Psoas muscle (tissue), 8 donors: ENCODE results near the gene LTBR. TPM values are rescaled to one million over a fixed set of nuclear protein-coding genes. Genes with fewer than 3 reads are reported as not detected.
A peak's percentile ranks its signal among the peaks of the same experiment; 100 is the strongest.
"Not testable (repeated sequence)": the region's sequence is repeated elsewhere in the genome, so short reads cannot be mapped to it uniquely, and the experiment has no call there.

Source experiments
- ATAC-seq, 4 donors: fragments of 200-7000 bp; cut with Tn5 transposase; one replicate each; pipeline ENCODE4 v1.9.1; 2020; ENCODE audit warnings: moderate library complexity in 3 of 4, mild to moderate bottlenecking in 2 of 4
- DNase-seq, 2 donors: peaks; one replicate each; pipeline ENCODE4 v3.0.0-alpha.2; 2020
- H3K27ac ChIP-seq: fragments of 200-600 bp; one replicate; pipeline ENCODE4 v1.8.0; 2022
- H3K27me3 ChIP-seq, 3 donors: fragments of 200-600 bp in 1 of 3; one replicate each; pipeline versions ENCODE4 v1.6.1 to v1.8.0; 2013 to 2022; ENCODE audit warnings: low read length in 2 of 3, mild to moderate bottlenecking in 2 of 3, moderate library complexity in 1 of 3; ENCODE audit not compliant: insufficient read depth in 3 of 3
- H3K36me3 ChIP-seq, 2 donors: fragments of 200-600 bp in 1 of 2; one replicate each; pipeline versions ENCODE4 v1.6.1 to v1.8.0; 2013 to 2022; ENCODE audit warnings: low read depth in 1 of 2, mild to moderate bottlenecking in 1 of 2, moderate library complexity in 1 of 2; ENCODE audit not compliant: insufficient read depth in 1 of 2
- H3K4me1 ChIP-seq: fragments of 200-600 bp; one replicate; pipeline ENCODE4 v1.8.0; 2022
- H3K4me3 ChIP-seq: fragments of 200-600 bp; one replicate; pipeline ENCODE4 v1.8.0; 2022; ENCODE audit warnings: mild to moderate bottlenecking
- H3K9me3 ChIP-seq: fragments of 200-600 bp; one replicate; pipeline ENCODE4 v1.8.0; 2022
- WGBS, 3 donors: extraction: QIAGEN DNeasy Blood & Tissue Kit; methylation state at CpG; one replicate each; pipeline versions ENCODE4 v1.1.6 to v1.1.7; 2013; 5-methylcytosine and 5-hydroxymethylcytosine counted together
- intact Hi-C, 2 donors: fragments of 100-400 bp; cut with DNase I; formaldehyde crosslinking; loops; one replicate each; pipeline versions ENCODE4 v1.11.0 to v1.14.2; 2022
- polyA plus RNA-seq, 3 donors: library from polyadenylated mRNA; stranded (reverse); fragments of 200-250 nt; gene quantifications; one replicate each; pipeline ENCODE4 v1.2.3, GENCODE V29; 2013
- total RNA-seq, 4 donors: library from RNA; stranded (reverse); fragmentation: NEBNext Ultra II Directional in 2 of 4; extraction: Animal tissue kit (Norgen Biotek cat#: 25700) in 2 of 4; gene quantifications; one replicate each; pipeline versions ENCODE4 v1.2.1 to v1.2.4, GENCODE V29; 2021 to 2023
- TF ChIP-seq, protein P1 (sequence below): fragments of 200-600 bp; IDR thresholded peaks from one replicate; pipeline ENCODE4 v1.8.0; 2022; ENCODE audit warnings: antibody characterized with exemption
- donor health status: healthy with polysubstance abuse.
- donor health status: DM: no; HTN: no; CAD: no; lungs with moderate emphysema.
- donor health status: Bipolar disorder and iron deficiency.
- donor health status: healthy.
- donor health status: DM: yes; HTN: yes; CAD: no.
- donor health status: DM: no; HTN: no; CAD: no.
- donor health status: DM: no; HTN: no; CAD: no.
- donor health status: DM: yes; HTN: yes; CAD: no.

Gene LTBR
- total and polyA plus RNA-seq, 7 donors: 15.3 to 38.8 (median 34.5) TPM

DNA sequence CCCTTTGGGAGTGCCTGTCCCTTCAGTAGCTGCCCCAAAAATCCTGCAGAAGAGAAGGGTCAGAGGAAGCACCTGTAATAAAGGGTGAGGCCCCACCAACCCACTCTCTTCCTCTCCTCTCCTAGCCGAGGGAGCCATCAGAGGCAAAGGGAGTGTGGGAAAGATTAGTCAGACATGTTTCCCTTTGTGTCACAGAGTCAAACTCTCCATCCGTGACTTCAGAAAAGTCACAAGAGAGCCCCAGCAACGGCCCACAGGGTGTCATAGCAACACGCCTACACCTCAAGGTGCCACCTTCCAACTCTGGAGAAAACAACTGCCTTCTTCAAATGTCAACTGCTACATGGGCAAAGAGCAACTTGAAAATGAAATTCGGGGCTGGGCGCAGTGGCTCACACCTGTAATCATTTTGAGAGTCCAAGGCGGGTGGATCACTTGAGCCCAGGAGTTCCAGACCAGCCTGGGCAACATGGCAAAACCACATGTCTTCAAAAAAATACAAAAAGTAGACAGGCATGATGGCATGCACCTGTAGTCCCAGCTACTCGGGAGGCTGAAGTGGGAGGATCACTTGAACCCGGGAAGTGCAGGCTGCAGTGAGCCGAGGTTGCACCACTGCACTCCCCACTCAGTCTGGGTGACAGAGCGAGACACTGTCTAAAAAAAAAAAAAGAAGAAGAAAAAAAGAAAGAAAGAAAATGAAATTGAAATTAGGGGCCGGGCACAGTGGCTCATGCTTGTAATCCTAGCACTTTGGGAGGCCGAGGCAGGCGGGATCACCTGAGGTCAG lies 43.1 kb downstream of the LTBR start:
- TF ChIP-seq, protein P1, sequence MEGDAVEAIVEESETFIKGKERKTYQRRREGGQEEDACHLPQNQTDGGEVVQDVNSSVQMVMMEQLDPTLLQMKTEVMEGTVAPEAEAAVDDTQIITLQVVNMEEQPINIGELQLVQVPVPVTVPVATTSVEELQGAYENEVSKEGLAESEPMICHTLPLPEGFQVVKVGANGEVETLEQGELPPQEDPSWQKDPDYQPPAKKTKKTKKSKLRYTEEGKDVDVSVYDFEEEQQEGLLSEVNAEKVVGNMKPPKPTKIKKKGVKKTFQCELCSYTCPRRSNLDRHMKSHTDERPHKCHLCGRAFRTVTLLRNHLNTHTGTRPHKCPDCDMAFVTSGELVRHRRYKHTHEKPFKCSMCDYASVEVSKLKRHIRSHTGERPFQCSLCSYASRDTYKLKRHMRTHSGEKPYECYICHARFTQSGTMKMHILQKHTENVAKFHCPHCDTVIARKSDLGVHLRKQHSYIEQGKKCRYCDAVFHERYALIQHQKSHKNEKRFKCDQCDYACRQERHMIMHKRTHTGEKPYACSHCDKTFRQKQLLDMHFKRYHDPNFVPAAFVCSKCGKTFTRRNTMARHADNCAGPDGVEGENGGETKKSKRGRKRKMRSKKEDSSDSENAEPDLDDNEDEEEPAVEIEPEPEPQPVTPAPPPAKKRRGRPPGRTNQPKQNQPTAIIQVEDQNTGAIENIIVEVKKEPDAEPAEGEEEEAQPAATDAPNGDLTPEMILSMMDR: no peak
- Histone ChIP-seq H3K36me3 (no peaks in the 10 kb centered on the region), H3K4me3 (no peak overlapping the region), H3K27ac (no peak overlapping the region), H3K9me3 (no peaks in the 10 kb centered on the region), H3K27me3 (no peaks in the 10 kb centered on the region), H3K4me1 (peaks cover 25% of the 10 kb centered on the region)
- ATAC-seq (no peak), DNase-seq (no peak)
- WGBS, 3 donors: 79 to 84% (median 81%) methylated on average over 14 of the region's 14 CpGs
- intact Hi-C loops: no loop called here

DNA sequence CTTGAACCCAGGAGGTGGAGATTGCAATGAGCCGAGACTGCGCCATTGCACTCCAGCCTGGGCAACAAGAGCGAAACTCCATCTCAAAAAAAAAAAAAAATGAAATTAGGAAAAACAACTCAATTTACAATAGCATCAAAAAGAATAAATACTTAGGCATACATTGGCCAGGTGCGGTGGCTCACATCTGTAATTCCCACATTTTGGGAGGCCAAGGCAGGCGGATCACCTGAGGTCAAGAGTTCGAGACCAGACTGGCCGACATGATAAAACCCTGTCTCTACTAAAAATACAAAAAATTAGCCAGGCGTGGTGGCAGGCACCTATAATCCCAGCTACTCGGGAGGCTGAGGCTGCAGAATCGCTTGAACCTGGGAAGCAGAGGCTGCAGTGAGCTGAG lies 43.8 kb downstream of the LTBR start:
- DNase-seq, H3K27ac ChIP-seq, H3K4me3 ChIP-seq, H3K27me3 ChIP-seq, H3K9me3 ChIP-seq, ATAC-seq, intact Hi-C loops, H3K36me3 ChIP-seq: not testable (repeated sequence)
- peaks cover 25% of the 10 kb centered on the region for H3K4me1 ChIP-seq
- WGBS, 3 donors: 90 to 98% (median 97%) methylated on average over 10 of the region's 10 CpGs

DNA sequence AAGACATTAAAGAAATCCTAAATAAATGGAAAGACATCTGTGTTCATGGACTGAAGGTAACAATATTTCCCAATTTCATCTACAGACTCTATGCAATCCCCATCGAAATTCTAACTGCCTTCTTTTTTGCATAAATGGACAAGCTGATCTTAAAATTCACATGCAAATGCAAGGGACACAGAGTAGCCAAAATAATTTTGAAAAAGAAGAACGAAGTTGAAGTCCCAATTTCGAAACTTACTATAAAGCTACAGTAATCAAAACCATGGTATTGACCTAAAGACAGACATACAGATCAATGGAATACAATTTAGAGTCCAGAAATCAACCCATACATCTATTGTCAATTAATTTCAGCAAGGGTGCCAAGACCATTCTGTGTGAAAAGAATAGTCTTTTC lies 44.4 kb downstream of the LTBR start:
- no peak overlapping the region for H3K4me3 ChIP-seq
- peaks cover 23% of the 10 kb centered on the region for H3K4me1 ChIP-seq
- intact Hi-C loops: no loop called here
- H3K27ac ChIP-seq: no peak overlapping the region
- no peaks in the 10 kb centered on the region for H3K9me3 ChIP-seq
- TF ChIP-seq, protein P1: no peak
- 84 to 90% (median 89%) methylated on average over 3 of the region's 3 CpGs for WGBS, 3 donors
- H3K36me3 ChIP-seq: no peaks in the 10 kb centered on the region
- ATAC-seq: no peak
- no peaks in the 10 kb centered on the region for H3K27me3 ChIP-seq
- no peak for DNase-seq

DNA sequence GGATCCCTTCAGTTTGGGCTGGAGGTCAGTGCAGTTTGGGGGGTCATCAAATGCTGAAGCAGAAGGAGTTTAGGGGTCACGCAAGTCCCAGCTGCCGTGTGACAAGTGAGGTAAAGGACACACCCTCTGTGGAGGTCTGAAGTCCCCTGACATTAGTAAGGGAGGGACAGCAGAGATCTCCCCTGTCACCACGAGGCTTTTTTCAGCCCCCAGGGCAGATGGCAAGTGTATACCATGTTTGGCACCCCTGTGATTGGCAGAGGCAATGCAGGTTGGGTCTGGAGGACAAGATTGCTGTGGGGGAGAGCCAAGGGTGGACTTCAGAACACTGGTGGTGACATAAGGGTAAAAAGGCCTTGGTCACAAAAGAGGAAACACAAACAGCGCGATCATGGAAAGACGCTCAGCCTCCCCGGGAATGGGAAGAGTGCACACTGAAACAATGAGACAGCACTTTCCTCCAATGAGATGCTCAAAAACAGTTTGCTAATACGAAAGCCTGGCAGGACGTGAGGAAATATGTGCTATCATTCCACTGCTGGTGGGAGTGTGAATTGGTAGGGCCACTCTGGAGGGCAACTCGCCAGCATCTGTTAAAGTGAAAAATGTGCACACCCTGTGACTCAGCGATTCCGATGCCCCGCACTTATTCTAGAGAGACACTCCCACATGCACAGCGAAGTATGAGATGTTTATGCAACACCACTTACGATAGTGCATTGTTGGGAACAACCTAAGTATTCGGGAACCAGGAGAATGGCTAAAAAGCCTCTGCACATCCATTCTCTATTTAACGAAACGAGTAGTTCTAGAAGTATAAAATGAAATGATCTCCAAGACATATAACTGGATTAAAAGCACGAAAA lies 46.4 kb downstream of the LTBR start:
- DNase-seq: peak; percentile 83 to 89
- ATAC-seq: peak; percentile 77 to 92 (median 88)
- Histone ChIP-seq H3K4me3 (peak overlapping the region; percentile 55), H3K27ac (peak overlapping the region; percentile 57), H3K4me1 (peaks cover 17% of the 10 kb centered on the region), H3K9me3 (no peaks in the 10 kb centered on the region), H3K27me3 (no peaks in the 10 kb centered on the region), H3K36me3 (no peaks in the 10 kb centered on the region)
- intact Hi-C loops: no loop called here
- TF ChIP-seq, protein P1: no peak
- WGBS, 3 donors: 22 to 27% (median 22%) methylated on average over 19 of the region's 19 CpGs

DNA sequence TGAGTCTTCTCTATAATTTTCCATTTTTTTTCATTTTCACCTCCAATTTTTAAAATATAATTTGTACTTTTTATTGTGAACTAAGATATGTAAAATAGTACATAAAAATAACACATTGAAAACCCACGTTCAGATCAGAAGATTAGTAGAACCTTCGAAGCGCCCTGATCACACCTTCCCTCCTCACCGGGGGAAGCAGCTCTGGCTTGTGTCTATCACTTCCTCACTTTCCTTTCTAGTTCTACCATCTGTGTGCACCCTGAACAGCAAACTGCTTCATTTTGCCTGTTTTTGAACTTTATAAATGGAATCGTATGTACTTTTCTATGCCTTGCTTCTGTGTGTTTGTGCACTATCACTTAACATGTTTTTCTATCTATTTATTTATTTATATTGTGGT lies 49.0 kb downstream of the LTBR start:
- Histone ChIP-seq H3K4me3 (no peak overlapping the region), H3K36me3 (no peaks in the 10 kb centered on the region), H3K9me3 (no peaks in the 10 kb centered on the region), H3K27ac (no peak overlapping the region), H3K4me1 (peaks cover 17% of the 10 kb centered on the region), H3K27me3 (no peaks in the 10 kb centered on the region)
- ATAC-seq: no peak
- WGBS, 3 donors: 89 to 93% (median 89%) methylated on average over 5 of the region's 5 CpGs
- no peak for DNase-seq
- TF ChIP-seq, protein P1: no peak
- intact Hi-C loops: no loop called here
